22Rv1 (cell line): ENCODE data around the gene GGA1.

Source experiments
- CTCF ChIP-seq: fragments of 450-650 bp; IDR thresholded peaks from 2 replicates; pipeline ENCODE4 v1.5.1; 2017; ENCODE audit warnings: mild to moderate bottlenecking
- ZFX ChIP-seq: fragments of 450-650 bp; IDR thresholded peaks from 2 replicates; pipeline ENCODE4 v1.6.1; 2017; ENCODE audit warnings: antibody characterized with exemption, borderline replicate concordance

GRCh38 chr22:37559901-37560607, 48.6 kb upstream of the GGA1 start, which contains the start of gene CDC42EP1:
- no peak for TF ChIP-seq CTCF
- no peak for TF ChIP-seq ZFX
